Neutrophil (primary cell): ENCODE measurements around the gene TGFB2.

Experiments used
- H3K27ac ChIP-seq: fragments of 200-600 bp; sonication (generic); 2 replicates; pipeline ENCODE4 v1.5.1; 2016; ENCODE audit warnings: mild to moderate bottlenecking, moderate library complexity
- H3K27me3 ChIP-seq: fragments of 200-600 bp; sonication (generic); 2 replicates; pipeline ENCODE4 v1.6.0; 2016; ENCODE audit warnings: mild to moderate bottlenecking
- H3K36me3 ChIP-seq: fragments of 200-600 bp; sonication (generic); 2 replicates; pipeline ENCODE4 v1.5.1; 2017
- H3K4me1 ChIP-seq, 2 experiments: fragments of 200-600 bp in 1 of 2; sonication (generic) in 1 of 2; 1 replicate in 1 of 2; 2 replicates in 1 of 2; pipeline versions ENCODE4 v1.5.1 to v1.6.1; 2013 to 2016; ENCODE audit warnings: low read depth in 1 of 2, low read length in 1 of 2, mild to moderate bottlenecking in 1 of 2, moderate library complexity in 1 of 2; ENCODE audit not compliant: control insufficient read depth in 1 of 2, insufficient read depth in 1 of 2
- H3K4me3 ChIP-seq, 2 experiments: fragments of 200-600 bp in 1 of 2; sonication (generic) in 1 of 2; 1 replicate in 1 of 2; 2 replicates in 1 of 2; pipeline ENCODE4 v1.5.1; 2013 to 2016; ENCODE audit warnings: low read depth in 1 of 2, low read length in 1 of 2, mild to moderate bottlenecking in 1 of 2, moderate library complexity in 1 of 2
- H3K9me3 ChIP-seq: fragments of 200-600 bp; sonication (generic); 2 replicates; pipeline ENCODE4 v1.5.1; 2016
- TF ChIP-seq, protein P1 (sequence below): fragments of 200-600 bp; sonication (generic); IDR thresholded peaks from 2 replicates; pipeline ENCODE4 v1.5.1; 2016; ENCODE audit warnings: antibody characterized with exemption

Gene TGFB2

DNA sequence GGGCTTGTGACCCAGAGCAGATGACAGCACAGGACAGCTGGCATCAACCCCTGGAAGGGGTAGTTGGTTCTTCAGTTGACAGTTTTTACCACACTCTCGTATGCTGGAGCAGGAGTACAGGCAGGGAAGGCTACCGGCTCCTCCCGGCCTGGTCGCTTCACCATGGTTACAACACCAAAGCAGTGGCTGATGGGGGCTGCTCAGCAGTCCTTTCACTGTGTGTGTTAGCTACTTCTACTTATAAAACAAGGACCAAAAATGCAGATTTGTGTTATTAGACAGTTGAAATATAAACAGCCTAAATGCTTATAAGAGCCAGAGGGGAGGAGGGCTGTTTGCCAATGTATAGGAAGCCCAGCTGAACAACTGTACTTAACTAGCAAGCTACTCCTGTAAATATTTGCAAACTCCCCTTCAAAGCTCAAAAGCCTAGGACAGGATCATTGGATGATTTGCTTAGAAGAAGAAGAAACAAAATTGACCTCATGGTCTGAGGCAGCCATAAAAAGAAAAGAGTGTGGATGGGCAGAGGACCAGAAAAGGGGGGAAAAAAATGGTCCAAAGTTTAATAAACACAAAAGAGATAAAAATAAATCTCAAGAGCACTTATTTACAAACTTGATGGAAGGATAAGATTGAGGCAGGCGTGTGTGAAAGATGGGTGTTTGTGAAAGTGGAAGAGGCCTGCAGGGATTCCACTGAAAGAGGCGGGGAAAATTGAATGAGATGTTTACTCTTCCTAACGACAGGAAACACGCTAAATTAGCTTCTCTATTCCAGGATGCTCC lies 57.1 kb downstream of the TGFB2 start:
- Histone ChIP-seq H3K9me3 (no peaks in the 10 kb centered on the region), H3K36me3 (no peaks in the 10 kb centered on the region), H3K4me3 (no peak overlapping the region), H3K4me1 (no peaks in the 10 kb centered on the region), H3K27ac (no peak overlapping the region), H3K27me3 (no peaks in the 10 kb centered on the region)
- TF ChIP-seq, protein P1, sequence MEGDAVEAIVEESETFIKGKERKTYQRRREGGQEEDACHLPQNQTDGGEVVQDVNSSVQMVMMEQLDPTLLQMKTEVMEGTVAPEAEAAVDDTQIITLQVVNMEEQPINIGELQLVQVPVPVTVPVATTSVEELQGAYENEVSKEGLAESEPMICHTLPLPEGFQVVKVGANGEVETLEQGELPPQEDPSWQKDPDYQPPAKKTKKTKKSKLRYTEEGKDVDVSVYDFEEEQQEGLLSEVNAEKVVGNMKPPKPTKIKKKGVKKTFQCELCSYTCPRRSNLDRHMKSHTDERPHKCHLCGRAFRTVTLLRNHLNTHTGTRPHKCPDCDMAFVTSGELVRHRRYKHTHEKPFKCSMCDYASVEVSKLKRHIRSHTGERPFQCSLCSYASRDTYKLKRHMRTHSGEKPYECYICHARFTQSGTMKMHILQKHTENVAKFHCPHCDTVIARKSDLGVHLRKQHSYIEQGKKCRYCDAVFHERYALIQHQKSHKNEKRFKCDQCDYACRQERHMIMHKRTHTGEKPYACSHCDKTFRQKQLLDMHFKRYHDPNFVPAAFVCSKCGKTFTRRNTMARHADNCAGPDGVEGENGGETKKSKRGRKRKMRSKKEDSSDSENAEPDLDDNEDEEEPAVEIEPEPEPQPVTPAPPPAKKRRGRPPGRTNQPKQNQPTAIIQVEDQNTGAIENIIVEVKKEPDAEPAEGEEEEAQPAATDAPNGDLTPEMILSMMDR: no peak

DNA sequence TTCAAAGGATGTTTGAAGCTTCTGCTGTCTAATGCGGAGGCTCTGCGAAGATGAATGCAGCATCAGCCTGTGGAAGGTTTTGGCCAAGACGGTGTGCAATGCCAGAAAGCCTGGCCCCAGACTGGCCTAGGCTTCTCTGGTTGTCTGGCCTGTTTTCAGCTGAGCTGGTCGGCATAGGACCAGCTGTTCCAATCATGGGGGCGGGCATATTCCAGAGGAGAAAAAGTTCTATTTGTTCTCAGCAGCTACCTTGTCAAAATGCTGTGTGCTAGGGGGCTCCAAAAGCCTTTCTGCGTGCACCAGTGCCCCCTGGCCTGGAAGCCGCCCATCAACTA lies 57.6 kb downstream of the TGFB2 start:
- Histone ChIP-seq H3K4me1 (no peaks in the 10 kb centered on the region), H3K27ac (no peak overlapping the region), H3K36me3 (no peaks in the 10 kb centered on the region), H3K9me3 (no peaks in the 10 kb centered on the region), H3K4me3 (no peak overlapping the region), H3K27me3 (no peaks in the 10 kb centered on the region)
- TF ChIP-seq, protein P1: no peak

DNA sequence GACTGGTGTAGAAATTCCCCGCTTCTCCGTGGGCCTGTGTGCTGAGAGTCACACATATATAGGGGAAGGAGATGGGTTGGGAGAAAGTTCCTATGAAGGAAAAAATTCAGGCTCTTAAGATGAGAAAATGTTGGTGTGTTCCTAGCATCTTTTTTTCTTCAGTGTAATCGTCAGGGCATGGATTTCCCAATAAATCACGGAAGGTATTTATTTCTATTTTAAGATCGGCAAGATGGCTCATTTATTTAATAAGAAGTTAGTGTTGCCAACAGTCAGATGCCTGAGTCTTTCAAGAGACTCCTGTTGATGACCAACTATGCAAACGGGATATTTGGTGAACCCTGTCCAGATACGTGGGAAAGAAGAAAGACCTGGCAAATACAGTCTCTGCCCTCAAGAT lies 58.2 kb downstream of the TGFB2 start:
- H3K9me3 ChIP-seq: no peaks in the 10 kb centered on the region
- no peaks in the 10 kb centered on the region for H3K4me1 ChIP-seq
- H3K27me3 ChIP-seq: no peaks in the 10 kb centered on the region
- H3K4me3 ChIP-seq: no peak overlapping the region
- TF ChIP-seq, protein P1: no peak
- no peaks in the 10 kb centered on the region for H3K36me3 ChIP-seq
- H3K27ac ChIP-seq: no peak overlapping the region

DNA sequence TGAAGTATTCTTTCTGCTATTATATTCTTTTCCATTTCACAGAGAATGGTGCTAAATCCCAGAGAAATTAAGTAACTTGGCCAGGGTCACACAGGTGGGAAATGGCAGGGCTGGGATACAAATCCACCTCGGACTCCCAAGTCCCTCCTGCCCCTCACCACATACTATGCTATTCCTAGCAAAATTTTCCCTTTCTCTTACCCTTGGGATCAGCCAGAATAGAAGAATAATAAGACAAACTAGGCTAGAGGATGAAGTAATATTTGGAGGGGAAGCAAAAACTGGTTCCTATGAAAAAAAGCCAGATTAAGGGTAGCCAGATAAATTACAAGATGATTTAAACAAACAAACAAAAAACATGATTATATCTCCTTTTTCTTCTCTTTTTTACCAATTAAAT lies 62.5 kb downstream of the TGFB2 start:
- H3K27ac ChIP-seq: no peak overlapping the region
- TF ChIP-seq, protein P1: no peak
- no peaks in the 10 kb centered on the region for H3K27me3 ChIP-seq
- H3K4me1 ChIP-seq: no peaks in the 10 kb centered on the region
- H3K9me3 ChIP-seq: no peaks in the 10 kb centered on the region
- no peak overlapping the region for H3K4me3 ChIP-seq
- no peaks in the 10 kb centered on the region for H3K36me3 ChIP-seq

DNA sequence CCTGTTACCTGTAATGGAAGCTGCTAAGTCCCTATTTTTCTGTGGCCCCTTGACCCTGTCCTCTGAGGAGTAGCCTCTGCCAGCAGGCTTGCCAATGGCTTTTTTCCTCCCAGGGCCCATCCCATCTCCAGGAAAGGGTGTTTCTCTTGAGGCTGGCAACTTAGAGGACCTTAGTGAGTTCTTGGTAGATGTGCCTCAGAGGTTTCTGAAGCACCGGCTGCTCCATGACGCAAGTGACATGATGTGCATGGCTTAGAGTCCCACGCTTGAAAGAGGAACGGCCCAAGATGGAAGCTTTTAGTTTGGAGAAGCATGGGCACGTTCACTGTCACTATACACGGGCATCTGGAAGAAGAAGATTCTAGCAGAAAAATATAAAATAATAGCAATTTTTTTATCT lies 63.0 kb downstream of the TGFB2 start:
- no peaks in the 10 kb centered on the region for H3K4me1 ChIP-seq
- no peak overlapping the region for H3K4me3 ChIP-seq
- H3K27me3 ChIP-seq: no peaks in the 10 kb centered on the region
- TF ChIP-seq, protein P1: no peak
- H3K27ac ChIP-seq: no peak overlapping the region
- no peaks in the 10 kb centered on the region for H3K9me3 ChIP-seq
- no peaks in the 10 kb centered on the region for H3K36me3 ChIP-seq
